SK-N-SH treated with all-trans-retinoic acid at 6 μM for 48 hours (cell line): ENCODE data around the gene NEURL1.

Experiments used
- OSR1 ChIP-seq: fragments of 250-450 bp; sonication (Bioruptor Pico); IDR thresholded peaks from 2 replicates; pipeline ENCODE4 v1.8.0; 2022; ENCODE audit warnings: moderate library complexity, mild to moderate bottlenecking, inconsistent platforms
- ZFP3 ChIP-seq: fragments of 250-450 bp; sonication (Bioruptor Pico); IDR thresholded peaks from 2 replicates; pipeline ENCODE4 v1.5.0; 2020; ENCODE audit warnings: mild to moderate bottlenecking, moderate library complexity
- ZFP30 ChIP-seq: fragments of 450-650 bp; formaldehyde crosslinking; IDR thresholded peaks from 2 replicates; pipeline ENCODE4 v1.5.0; 2022; ENCODE audit warnings: mild to moderate bottlenecking, moderate library complexity
- TF ChIP-seq, protein P1 (sequence below): fragments of 250-450 bp; sonication (Bioruptor Pico); IDR thresholded peaks from 2 replicates; pipeline ENCODE4 v1.8.0; 2020; ENCODE audit warnings: mild to moderate bottlenecking, moderate library complexity, borderline replicate concordance

GRCh38 chr10:103492655-103493261 is 747 bp upstream of the NEURL1 start:
- TF ChIP-seq, protein P1, sequence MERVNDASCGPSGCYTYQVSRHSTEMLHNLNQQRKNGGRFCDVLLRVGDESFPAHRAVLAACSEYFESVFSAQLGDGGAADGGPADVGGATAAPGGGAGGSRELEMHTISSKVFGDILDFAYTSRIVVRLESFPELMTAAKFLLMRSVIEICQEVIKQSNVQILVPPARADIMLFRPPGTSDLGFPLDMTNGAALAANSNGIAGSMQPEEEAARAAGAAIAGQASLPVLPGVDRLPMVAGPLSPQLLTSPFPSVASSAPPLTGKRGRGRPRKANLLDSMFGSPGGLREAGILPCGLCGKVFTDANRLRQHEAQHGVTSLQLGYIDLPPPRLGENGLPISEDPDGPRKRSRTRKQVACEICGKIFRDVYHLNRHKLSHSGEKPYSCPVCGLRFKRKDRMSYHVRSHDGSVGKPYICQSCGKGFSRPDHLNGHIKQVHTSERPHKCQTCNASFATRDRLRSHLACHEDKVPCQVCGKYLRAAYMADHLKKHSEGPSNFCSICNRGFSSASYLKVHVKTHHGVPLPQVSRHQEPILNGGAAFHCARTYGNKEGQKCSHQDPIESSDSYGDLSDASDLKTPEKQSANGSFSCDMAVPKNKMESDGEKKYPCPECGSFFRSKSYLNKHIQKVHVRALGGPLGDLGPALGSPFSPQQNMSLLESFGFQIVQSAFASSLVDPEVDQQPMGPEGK, result no peak
- TF ChIP-seq OSR1 (CRISPR knock-in tag) (no peak), ZFP30 (CRISPR knock-in tag) (no peak), ZFP3 (no peak)
